Measurements from ENCODE around the gene MAP3K7. TPM values are rescaled to one million over a fixed set of nuclear protein-coding genes. Genes with fewer than 3 reads are reported as not detected.

The MAP3K7 gene
- total RNA-seq, 1 donor from 2014 or later = 30.8 TPM

DNA sequence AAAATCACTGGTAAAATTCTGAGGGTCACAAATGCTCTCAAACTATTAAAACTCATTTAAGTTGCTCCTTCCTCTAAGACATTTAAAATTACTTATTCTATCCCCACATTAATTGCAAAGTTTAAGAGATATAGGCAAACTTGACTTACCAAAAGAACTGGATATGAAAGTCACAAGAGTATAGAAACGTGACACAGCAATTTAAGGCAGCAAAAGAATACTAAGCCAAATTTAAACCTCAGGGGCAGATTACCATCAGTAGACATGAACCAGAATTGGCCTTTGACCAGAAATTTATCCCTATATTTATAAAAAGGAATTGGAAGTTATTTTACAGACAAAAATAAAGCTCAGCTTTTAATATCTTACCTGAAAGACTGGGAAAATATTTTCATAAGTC lies 56.0 kb downstream of the MAP3K7 start:
- no peak for DNase-seq (ENCODE audit: low spot score)

DNA sequence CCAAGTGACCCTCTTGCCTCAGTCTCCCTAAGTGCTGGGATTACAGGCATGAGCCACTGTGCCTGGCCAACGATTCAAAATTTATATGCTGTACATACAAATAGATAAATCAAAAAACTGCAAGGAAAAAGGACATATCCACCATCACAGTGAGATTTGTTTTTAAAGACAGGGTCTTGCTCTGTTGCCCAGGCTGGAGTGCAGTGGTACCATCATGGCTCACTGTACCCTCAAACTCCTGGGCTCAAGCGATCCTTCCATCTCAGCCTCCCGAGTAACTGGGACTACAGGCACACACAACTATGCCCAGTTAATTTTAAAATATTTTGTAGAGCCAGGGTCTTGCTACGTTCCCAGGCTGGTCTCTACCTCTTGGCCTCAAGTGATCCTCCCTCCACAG lies 61.5 kb downstream of the MAP3K7 start:
- DNase-seq (ENCODE audit: low spot score) = no peak

DNA sequence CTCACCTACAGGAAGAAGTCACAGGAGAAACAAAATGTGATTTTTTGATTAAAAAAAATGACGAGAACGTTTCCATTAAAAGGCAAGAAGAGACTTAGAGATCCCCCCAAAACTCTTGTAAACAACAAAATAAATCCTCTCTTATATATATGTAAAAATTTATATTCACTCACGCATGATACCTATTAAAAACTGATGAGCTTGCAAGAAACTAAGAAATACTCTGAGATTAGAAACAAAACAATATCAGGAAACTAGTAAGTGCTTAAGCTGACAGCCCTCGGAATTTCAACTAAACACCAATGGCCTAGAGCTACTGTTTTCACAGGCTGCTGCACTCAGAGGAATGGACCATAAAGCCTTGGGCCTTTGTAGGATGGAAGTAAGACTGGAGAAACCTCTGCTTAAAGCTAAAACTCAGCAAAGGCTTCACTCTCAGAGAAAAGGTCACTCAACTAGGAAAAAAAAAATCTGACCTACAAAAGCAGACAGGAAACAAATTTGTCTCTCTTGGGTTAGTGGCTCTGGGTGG lies 63.0 kb downstream of the MAP3K7 start:
- DNase-seq (ENCODE audit: low spot score) = no peak

DNA sequence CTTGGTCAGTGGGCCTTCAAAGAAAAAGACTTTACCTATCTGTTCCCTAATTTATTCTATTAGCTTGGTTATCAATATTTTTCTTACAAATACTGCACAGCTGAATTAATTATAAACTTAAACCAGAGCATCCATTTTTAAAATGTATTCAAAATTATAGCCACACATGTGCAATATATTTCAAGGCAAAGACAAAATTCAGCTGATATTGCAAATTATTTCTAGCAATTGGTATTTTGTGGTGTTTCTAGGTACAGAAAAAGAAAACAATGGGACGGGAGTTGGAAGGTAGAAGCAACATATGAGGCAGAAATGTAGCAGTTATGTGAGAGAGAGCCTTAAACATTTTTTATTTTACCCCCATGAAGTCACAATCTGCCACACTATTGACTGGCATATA lies 64.9 kb downstream of the MAP3K7 start:
- DNase-seq (ENCODE audit: low spot score) = no peak

DNA sequence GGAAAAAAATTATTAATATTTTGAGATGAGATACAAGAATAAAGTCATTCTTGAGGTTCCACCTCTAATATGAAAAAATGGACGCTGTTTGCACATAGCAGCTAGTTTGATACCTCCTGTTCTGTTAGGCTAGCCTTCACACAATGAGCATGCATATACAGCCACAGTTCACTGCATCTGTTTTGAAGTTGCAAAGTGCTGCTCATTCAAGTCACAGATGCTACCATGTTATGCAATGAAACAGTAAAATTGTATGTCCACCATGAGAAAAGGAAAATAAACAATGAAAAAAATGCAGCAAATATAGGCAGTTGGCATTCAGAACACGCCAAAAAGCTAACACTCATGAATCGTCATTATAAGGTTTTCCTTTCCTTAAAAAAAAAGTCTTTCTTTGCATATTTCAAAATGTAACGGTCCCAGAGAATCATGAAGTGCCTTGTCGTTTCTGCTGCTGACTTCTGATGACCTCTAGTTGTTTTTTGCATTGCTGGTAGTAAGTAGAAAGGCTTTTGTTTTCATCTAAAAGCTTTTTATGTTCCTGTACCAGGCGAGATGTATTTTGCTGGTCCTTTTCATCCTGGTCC lies 70.7 kb downstream of the MAP3K7 start:
- no peak for DNase-seq (ENCODE audit: low spot score)

DNA sequence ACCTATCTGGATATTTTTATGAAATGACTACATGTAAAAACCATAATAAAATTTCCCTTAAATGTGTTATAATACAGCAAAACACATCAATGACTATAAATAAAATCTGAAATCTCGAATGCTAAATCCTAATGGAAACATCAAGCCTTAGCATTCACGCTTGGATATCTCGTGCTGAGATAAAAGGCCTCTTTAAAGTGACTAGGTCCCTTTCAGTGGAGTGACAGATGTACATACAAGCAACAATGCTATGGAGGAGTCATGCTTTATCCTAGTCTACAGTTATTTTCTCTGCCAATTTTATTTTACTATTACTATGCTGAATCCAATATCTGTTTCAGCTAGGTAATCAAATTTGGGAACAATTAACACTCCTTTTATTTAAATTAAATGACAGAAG lies 72.4 kb downstream of the MAP3K7 start:
- DNase-seq (ENCODE audit: low spot score) = no peak

DNA sequence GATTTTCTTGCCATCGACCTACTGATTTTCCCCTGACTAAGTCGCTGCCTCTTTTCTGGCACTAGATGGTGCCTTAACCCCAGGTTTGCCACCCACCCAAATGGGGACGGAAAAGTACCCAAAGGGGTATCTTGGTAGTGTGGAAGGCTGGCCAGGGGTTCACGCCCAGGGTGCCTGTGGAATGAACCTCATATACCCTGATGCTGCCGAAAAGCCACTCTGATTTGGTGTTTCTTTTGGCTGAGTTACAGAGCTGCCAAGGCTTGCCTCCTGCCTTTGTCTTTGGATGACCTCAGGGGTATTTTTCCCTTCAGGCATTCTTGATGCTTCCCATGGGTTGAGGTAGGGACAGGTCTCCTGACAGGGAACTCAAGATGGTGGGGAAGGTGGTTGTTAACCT lies 78.1 kb downstream of the MAP3K7 start:
- DNase-seq (ENCODE audit: low spot score) = no peak

DNA sequence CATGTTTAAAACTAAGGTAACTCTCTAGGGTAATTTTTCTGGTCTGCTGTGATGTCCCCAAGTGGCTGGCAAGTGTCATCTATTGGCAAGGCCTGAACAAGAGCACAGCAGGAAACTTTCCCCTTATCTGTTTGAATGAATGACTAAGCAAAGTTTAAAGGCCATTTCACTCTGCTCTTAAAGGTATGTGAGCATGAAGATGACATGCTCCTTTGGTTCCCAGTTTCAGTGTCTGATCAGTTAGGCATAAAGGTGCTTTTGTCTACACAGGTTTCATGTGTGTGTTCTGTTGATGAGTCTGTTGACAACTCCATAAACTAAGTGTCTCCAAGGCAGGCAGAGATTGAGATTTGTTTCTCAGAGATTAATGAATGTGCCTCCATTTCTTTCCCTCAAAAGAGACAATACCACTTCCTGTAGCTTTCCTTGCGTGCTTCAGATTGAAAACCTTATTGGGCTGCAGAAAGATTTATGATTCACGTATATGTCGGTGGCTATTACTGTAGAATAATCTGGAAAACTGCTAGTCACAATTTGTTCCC lies 83.9 kb downstream of the MAP3K7 start:
- DNase-seq (ENCODE audit: low spot score) = no peak

DNA sequence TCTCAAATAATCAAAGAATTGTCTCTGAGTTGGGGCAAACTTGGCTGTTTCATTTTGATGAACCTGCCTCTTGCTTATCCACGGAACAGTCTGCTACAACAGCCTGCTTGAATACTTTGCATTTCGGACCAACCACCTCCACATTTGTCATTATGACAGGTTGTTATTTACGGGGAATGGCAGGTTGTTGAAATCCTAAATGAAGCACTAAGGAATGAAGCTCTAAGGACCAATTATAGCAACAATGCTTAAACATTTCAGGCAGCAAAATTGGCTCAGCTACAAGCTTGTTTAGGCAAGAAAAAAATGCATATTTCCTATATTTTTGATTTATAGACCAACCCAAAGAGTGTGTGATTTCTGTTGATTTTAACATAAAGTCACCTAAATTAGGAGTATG lies 84.5 kb downstream of the MAP3K7 start:
- no peak for DNase-seq (ENCODE audit: low spot score)

DNA sequence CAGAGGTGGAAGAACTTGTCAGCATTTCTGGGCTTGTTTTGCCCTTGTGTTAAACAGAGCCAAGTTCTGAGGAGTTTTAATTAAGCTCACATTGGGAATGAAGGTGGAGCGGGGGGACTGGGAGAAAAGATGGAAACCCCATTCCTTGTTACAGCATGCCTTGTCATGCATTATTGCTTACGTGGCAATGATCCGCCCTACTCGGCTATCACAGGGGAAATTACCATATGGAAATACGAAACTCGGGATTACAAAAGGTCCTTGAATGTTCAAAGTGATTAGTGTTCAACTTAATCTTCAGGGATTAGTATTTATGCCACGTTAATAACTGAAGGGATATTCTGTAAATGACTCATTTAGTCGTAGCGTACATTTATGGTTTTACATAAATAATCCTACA lies 86.4 kb downstream of the MAP3K7 start:
- DNase-seq (ENCODE audit: low spot score) = no peak

DNA sequence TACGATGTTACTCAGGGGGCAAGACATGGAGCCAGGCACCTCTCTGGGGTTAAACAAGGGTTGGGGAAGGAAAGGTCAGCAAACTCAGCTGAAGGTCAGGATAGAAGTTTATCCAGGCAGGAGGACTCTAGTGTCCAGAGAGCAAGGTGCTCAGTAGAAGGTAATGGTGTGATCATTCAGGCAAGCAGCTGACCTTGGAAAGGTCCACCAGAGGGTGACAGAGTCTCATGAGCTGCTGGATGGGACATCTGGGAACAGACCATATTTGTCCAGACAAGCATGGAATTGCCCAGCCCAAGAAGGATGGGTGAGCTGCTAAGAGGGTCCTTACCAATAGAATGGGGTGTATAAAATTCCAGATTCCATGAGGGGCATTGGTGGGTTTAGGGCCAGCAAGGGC lies 89.5 kb downstream of the MAP3K7 start:
- DNase-seq (ENCODE audit: low spot score) = no peak

DNA sequence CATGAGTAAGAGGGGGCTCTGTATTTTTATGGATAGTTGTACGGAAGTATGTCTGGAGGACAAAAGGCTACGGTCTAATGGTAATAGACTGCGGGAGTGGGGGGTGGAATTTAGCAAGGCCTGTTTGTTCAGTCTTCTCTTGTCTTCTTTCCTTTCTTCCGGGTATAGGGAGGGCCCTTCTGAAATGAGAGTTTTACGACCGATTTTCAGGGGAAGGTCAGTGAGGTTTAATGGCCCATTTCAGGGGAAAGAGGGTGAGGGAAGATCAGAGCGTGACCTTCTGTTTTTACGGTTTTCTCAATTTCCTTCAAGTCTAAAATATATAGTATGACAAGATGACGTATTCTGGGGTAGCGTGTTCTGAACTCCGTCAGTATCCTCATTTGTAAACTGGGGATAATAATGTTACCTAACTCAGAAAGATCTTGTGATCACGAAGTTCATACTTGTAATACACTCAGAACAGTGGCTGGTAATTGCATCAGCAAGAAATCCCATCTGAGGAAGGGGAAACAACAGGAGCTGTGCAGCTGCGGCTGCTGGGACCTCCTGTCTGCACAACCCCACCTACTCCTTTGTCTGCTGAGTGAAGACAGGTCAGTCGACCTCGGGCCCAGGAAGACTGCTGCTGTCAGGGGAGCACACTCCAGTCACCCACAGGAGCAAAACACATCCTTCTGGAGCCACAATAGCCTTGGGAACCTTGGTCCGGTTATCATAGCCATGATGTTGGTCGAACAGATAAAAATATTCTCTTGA lies 90.4 kb downstream of the MAP3K7 start:
- no peak for DNase-seq (ENCODE audit: low spot score)

DNA sequence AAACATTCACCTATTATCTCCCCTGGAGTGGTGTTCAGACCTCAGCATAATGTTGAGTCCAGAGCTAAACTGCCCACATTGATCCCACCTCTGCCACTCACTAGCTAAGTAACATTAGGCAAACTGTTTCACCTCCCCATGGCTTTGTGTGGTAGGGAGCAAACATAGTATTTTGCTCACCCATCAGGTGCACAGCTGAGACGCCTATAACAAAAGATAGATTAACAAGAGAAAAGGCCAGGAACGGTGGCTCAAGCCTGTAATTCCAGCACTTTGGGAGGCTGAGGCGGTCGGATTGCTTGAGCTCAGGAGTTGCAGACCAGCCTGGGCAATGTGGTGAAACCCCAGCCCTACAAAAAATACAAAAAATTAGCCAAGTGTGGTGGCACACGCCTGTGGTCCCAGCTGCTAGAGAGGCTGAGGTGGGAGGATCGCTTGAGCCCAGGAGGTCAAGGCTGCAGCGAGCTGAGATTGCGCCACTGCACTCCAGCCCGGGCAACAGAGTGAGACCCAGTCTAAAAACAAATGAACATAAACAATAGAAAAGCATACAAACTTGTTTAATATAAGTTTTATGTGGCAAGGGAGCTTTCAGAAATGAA lies 91.6 kb downstream of the MAP3K7 start:
- DNase-seq (ENCODE audit: low spot score) = no peak

DNA sequence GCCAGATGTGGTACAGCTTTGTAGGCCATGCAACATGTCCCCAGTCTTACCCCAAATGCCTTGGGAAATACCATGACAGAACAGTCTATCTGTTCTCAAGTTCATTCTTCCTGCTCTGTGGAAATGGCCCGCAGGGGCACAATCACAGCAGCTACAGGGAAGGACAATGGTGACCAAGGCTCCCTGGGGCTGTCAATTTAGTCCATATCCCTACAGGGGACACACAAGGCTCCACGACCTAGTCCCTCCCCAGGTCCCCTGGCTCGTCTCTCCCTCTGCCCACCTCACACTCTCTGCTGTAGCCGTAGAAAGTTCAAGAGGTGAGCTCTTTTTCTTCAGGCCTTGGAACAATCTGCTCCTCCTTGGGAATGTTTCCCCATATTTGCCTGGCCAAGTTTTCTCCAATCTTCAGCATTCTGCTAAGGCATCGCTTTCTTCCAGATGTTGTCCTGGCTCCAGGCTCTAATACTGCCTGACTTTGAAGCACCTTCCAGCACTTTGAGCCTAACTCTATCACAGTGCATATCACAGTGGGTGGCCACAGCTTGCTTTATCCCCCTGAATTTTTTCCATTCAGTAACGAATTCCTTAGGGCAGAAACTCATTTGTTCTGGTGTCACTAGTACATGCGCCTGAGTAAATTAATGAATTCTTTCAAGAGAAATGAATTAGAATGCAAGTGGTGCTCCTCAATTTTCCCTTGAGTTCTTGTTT lies 92.6 kb downstream of the MAP3K7 start:
- DNase-seq (ENCODE audit: low spot score) = peak; percentile 33

DNA sequence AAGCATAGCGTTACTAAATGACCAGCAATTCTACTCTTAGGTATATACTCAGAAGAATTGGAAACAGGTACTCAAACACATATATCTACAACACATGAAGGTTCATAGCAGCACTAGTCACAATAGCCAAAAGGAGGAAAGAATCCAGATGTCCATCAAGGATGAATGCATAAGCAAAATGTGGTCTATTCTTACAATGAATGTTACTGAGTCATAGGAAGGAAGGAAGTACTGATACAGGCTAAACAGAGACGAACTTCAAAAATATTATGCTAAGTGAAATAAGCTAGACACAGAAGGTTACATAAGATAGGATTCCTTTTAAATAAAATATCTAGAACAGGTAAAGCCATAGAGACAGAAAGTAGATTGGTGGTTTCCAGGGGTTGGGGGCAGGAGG lies 93.5 kb downstream of the MAP3K7 start:
- no peak for DNase-seq (ENCODE audit: low spot score)

DNA sequence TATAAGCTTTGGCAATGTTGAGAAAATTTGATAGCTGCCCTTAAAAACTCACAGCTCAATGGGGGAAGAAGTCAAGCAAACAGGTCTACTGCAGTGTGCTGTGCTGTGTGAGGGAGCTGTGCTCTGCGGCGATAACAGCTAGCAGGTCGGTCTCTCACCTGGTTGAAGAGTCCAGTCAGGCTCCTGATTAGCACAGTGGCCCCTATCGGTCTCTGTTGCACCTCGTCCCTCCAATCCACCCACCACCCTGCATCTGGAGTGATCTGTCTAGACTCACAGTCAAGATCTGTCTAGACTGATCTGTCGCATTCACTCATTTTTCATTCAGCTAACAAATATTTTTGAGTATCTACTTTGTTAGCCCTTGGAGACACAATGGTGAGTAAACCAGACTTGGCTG lies 94.1 kb downstream of the MAP3K7 start:
- no peak for DNase-seq (ENCODE audit: low spot score)

DNA sequence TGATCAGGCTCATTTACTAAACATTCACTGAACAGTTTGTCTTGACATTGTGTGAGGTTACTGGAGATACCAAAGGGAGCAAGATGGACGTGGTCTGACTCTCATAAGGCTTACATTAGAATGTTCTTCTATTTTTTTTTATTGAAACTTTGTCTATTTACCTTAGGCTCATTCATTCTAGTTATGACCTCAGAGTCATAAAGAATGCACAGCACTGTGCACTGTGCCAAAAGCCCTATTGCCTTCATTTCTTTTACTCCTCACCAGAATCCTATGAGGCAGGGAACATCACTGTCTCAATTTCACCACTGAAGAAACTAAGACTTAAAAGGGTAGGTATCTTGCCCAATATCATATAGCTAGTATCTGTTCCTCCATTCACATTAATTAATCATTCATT lies 94.5 kb downstream of the MAP3K7 start:
- no peak for DNase-seq (ENCODE audit: low spot score)

DNA sequence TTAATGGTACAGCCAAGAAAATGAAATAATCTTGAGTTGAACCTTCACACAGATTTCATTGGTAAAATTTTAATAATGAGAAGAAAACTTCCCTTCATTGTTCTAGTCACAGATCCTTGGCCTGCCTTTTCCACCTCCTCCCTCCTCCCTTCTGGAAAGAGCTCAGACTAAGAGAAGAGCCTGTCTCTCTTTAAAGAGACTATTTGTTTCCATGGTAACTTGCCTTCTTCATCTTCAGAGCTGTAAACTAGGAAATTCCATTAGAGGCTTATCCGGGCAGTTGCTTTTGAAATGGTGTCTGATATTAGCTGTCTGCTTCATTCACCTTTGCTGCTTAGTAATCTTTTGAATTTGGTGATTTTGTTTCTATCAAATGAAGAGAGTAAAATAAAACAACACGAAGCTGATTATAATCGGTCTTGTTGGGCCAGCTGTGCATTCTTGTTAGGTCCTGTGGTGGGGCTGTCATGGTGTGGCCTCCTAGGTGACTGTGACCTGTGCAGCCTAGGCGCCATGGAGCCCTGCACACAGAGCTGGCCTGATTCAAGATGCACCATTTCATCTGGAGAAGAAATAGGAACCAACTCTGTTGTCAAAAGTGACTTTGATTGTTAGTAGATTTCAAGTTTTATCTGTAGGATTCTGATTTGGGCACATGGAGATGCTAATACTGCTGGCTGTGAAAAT lies 96.7 kb downstream of the MAP3K7 start:
- DNase-seq (ENCODE audit: low spot score) = peak; percentile 25

DNA sequence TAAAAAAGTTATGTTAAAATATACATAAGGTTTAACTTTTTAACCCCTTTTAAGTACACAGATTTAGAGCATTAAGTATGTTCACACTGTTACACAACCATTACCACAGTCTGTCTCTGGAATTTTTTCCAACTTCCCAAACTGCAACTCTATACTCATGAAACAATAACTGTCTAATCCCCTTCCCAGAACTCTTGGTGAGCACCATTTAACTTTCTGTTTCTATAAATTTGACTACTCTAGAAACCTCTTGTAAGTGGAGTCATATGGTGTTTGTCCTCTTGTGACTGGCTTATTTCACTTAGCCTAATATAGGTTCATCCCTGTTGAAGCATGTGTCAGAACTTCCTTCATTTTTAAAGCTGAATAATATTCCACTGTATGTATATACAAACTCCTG lies 98.1 kb downstream of the MAP3K7 start:
- no peak for DNase-seq (ENCODE audit: low spot score)

DNA sequence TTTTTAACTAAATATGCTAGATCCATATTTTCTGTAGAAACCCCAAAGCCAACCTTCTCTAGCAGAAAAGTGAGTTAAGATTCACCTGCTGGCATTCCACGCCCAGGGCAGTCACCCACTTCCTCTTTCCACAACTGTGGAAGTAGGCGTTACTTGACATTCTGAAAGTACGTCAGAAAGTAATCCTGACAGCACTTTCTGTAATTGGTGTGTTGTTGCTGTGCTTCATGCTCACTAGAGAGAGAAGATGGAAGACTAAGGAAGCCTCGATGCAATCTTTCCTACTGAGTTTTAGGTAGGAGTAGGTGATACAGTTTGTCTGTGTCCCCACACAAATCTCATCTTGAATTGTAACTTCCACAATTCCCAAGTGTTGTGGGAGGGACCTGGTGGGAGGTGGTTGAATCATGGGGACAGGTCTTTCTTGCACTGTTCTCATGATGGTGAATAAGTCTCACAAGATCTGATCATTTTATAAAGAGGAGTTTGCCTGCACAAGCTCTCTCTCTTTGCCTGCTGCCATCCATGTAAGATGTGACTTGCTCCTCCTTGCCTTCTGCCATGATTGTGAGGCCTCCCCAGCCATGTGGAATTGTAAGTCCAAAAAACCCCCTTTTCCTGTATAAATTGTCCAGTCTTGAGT lies 101.1 kb downstream of the MAP3K7 start:
- no peak for DNase-seq (ENCODE audit: low spot score)

DNA sequence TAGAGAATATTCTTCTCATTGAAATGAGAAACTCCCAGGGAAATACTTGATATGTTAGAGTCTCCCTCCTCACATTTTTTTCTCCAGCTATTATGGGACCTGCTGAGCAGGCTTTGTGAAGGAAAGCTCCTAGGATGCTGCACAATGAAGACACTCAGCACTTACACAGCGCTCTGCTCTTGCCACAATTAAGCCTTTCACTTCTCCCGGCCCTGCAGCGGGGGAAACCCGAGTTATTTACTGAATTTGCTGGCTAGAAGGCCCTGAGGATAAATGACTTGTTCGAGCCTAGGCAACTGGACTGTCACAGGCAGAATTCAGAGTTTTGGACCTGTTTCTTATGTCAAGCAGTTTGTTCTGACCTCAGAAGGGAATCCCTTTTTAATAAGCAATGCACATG lies 102.0 kb downstream of the MAP3K7 start:
- no peak for DNase-seq (ENCODE audit: low spot score)
